K562 (cell line): ENCODE data around the gene SPTLC3. TPM values are rescaled to one million over a fixed set of nuclear protein-coding genes. Genes with fewer than 3 reads are reported as not detected.

Source experiments
- ATAC-seq: fragments of 200-7000 bp; cut with Tn5 transposase; 3 replicates; pipeline ENCODE4 v1.9.1; 2020; ENCODE audit warnings: moderate library complexity
- BruUV-seq: library from RNA; stranded (reverse); fragments of 400-500 nt; replicated peaks from 2 replicates; lab custom pipeline; 2021; lab: Mats Ljungman, UMichigan
- CTCF ChIA-PET: fragments of 300-600 bp; formaldehyde crosslinking; extraction: SDS; loops from one replicate; lab custom pipeline; 2021; ENCODE audit warnings: low intra/inter-chr PET ratio; lab: Yijun Ruan, JAX
- POLR2A ChIA-PET: fragments of 300-600, 350-650 bp; sonication (Branson Sonifier 250); formaldehyde crosslinking; extraction: SDS; loops from one replicate; lab custom pipeline; 2021; ENCODE audit warnings: antibody characterized with exemption, inconsistent platforms; lab: Yijun Ruan, JAX
- DNase-seq, 4 experiments: peaks; one replicate each; pipeline versions ENCODE4 v3.0.0 to v3.0.0-alpha.2; 2011 to 2018; ENCODE audit warnings: low spot score in 3 of 4, mixed read lengths in 3 of 4; ENCODE audit errors: extremely low read depth in 1 of 4
- FAIRE-seq: peaks from 2 replicates; lab custom pipeline; 2011; peaks lifted over from hg19 to GRCh38; lab: Jason Lieb, UNC
- H2AFZ ChIP-seq: 2 replicates; pipeline ENCODE4 v1.6.0; 2011; ENCODE audit warnings: low read depth, low read length, control low read depth, inconsistent platforms
- H3K27ac ChIP-seq: fragments of 200-600 bp; 3 replicates; pipeline ENCODE4 v1.8.0; 2011; ENCODE audit warnings: low read depth, mild to moderate bottlenecking, control low read depth, inconsistent platforms, low read length, moderate library complexity, mixed read lengths; ENCODE audit errors: extremely low read depth
- H3K27me3 ChIP-seq, 2 experiments: fragments of 300-600 bp in 1 of 2; 2 replicates in 1 of 2; 3 replicates in 1 of 2; pipeline versions ENCODE4 v1.6.0 to v1.8.0; 2011; ENCODE audit warnings: inconsistent platforms in 2 of 2, low read length in 2 of 2, mild to moderate bottlenecking in 1 of 2, mixed read lengths in 1 of 2, moderate library complexity in 1 of 2; ENCODE audit not compliant: control insufficient read depth in 2 of 2, insufficient read depth in 2 of 2
- H3K36me3 ChIP-seq: fragments of 300-600 bp; 3 replicates; pipeline ENCODE4 v1.8.0; 2011; ENCODE audit warnings: mild to moderate bottlenecking, low read length, inconsistent platforms; ENCODE audit not compliant: control insufficient read depth, insufficient read depth
- H3K4me1 ChIP-seq, 2 experiments: fragments of 200-600 bp in 1 of 2; replicated peaks in 1 of 2; 2 replicates in 1 of 2; 3 replicates in 1 of 2; pipeline versions ENCODE4 v1.5.1 to v1.8.0; 2011; ENCODE audit warnings: inconsistent platforms in 2 of 2, low read length in 2 of 2, mild to moderate bottlenecking in 1 of 2, mixed read lengths in 1 of 2, moderate library complexity in 1 of 2; ENCODE audit not compliant: control insufficient read depth in 2 of 2, insufficient read depth in 2 of 2
- H3K4me2 ChIP-seq: 2 replicates; pipeline ENCODE4 v1.6.1; 2011; ENCODE audit warnings: low read length, control low read depth, inconsistent platforms, mixed read lengths; ENCODE audit not compliant: insufficient read depth
- H3K4me3 ChIP-seq: fragments of 200-600 bp; sonication (generic), shearing (Covaris generic); 2 replicates; pipeline ENCODE4 v1.5.1; 2016; ENCODE audit warnings: control low read depth, inconsistent platforms
- H3K79me2 ChIP-seq: fragments of 200-600 bp; 3 replicates; pipeline ENCODE4 v1.8.0; 2011; ENCODE audit warnings: low read length, inconsistent platforms; ENCODE audit not compliant: control insufficient read depth, insufficient read depth
- H3K9ac ChIP-seq, 2 experiments: 2 replicates each; pipeline versions ENCODE4 v1.6.0 to v1.6.1; 2011; ENCODE audit warnings: low read depth in 2 of 2, low read length in 2 of 2, control low read depth in 1 of 2, inconsistent platforms in 1 of 2, mild to moderate bottlenecking in 1 of 2, mixed read lengths in 1 of 2; ENCODE audit not compliant: insufficient read depth in 1 of 2
- H3K9me1 ChIP-seq: one replicate; pipeline ENCODE4 v1.6.0; 2011; ENCODE audit warnings: inconsistent platforms, mild to moderate bottlenecking, low read length, moderate library complexity; ENCODE audit not compliant: control insufficient read depth, insufficient read depth
- H3K9me3 ChIP-seq: replicated peaks from 2 replicates; pipeline ENCODE4 v1.5.1; 2011; ENCODE audit warnings: low read depth, low read length, inconsistent platforms; ENCODE audit not compliant: control insufficient read depth, insufficient read depth
- H4K20me1 ChIP-seq: replicated peaks from 2 replicates; pipeline ENCODE4 v1.6.1; 2011; ENCODE audit warnings: low read length, inconsistent platforms, mixed read lengths; ENCODE audit not compliant: control insufficient read depth, insufficient read depth
- DMBX1 ChIP-seq: fragments of 250-450 bp; sonication (Bioruptor Pico); IDR thresholded peaks from 2 replicates; pipeline ENCODE4 v1.8.0; 2022; ENCODE audit warnings: inconsistent platforms, mild to moderate bottlenecking, moderate library complexity, borderline replicate concordance
- ETV5 ChIP-seq: sonication (generic); formaldehyde crosslinking; IDR thresholded peaks from 2 replicates; pipeline ENCODE4 v1.4.0; 2020; ENCODE audit warnings: low read depth, mild to moderate bottlenecking, missing genetic modification reagents
- FOSL1 ChIP-seq: fragments of 200-800 bp; sonication (Bioruptor generic); conservative IDR thresholded peaks from 2 replicates; pipeline ENCODE4 v1.6.1; 2016; ENCODE audit warnings: missing genetic modification characterization, missing compliant biosample characterization
- HEY1 ChIP-seq: fragments of 250-450 bp; sonication (Bioruptor Pico); IDR thresholded peaks from 2 replicates; pipeline ENCODE4 v1.5.0; 2020; ENCODE audit warnings: mild to moderate bottlenecking, moderate library complexity, borderline replicate concordance
- KLF6 ChIP-seq: fragments of 250-450 bp; sonication (Bioruptor Pico); IDR thresholded peaks from 2 replicates; pipeline ENCODE4 v1.4.0; 2020; ENCODE audit warnings: mild to moderate bottlenecking, moderate library complexity, borderline replicate concordance
- MCM3 ChIP-seq: fragments of 450-650 bp; IDR thresholded peaks from 2 replicates; pipeline ENCODE4 v1.6.1; 2016
- MCM5 ChIP-seq: fragments of 450-650 bp; IDR thresholded peaks from 2 replicates; pipeline ENCODE4 v1.6.1; 2016; ENCODE audit warnings: low read depth
- NR4A1 ChIP-seq, 2 experiments: fragments of 250-450 bp in 1 of 2; fragments of 450-650 bp in 1 of 2; sonication (Bioruptor Pico) in 1 of 2; IDR thresholded peaks; 2 replicates each; pipeline versions ENCODE4 v1.4.0 to v1.6.1; 2016 to 2020; ENCODE audit warnings: mild to moderate bottlenecking in 2 of 2, missing compliant biosample characterization in 1 of 2, missing genetic modification characterization in 1 of 2, moderate library complexity in 1 of 2
- SP1 ChIP-seq: sonication (generic); formaldehyde crosslinking; IDR thresholded peaks from 2 replicates; pipeline ENCODE4 v1.8.1; 2022; ENCODE audit warnings: mild to moderate bottlenecking, missing genetic modification reagents
- STAT5A ChIP-seq: IDR thresholded peaks from 2 replicates; pipeline ENCODE4 v1.6.1; 2012; ENCODE audit warnings: low read length, inconsistent platforms, borderline replicate concordance
- WGBS: fragments of 100-300 bp; shearing (Covaris generic); methylation state at CpG from one replicate; pipeline ENCODE4 v1.1.6; 2016; ENCODE audit warnings: low coverage, mixed read lengths; ENCODE audit not compliant: insufficient coverage; ENCODE audit errors: missing lambda C conversion rate; 5-methylcytosine and 5-hydroxymethylcytosine counted together
- in situ Hi-C: fragments of 300-500 bp; cut with MboI; formaldehyde crosslinking; loops from 4 replicates; pipeline ENCODE4 v1.15.0; 2018; ENCODE audit warnings: inconsistent platforms, mixed read lengths
- intact Hi-C: fragments of 100-400 bp; cut with micrococcal nuclease; formaldehyde crosslinking; loops from 2 replicates; pipeline ENCODE4 v1.14.2; 2022
- polyA plus RNA-seq, 8 experiments: library from polyadenylated mRNA; depleted of rRNA in 4 of 8; stranded (reverse) in 5 of 8; unstranded in 3 of 8; fragments of >200 nt; fragmentation: Nextera tagmentation in 2 of 8; fragmentation: Illumina TruSeq in 1 of 8; extraction: Ambion mirVana in 2 of 8; extraction: Trizol in 1 of 8; gene quantifications; 2 replicates each; pipeline versions ENCODE4 v1.2.1 to v1.2.3, GENCODE V29; 2011 to 2014; ENCODE audit warnings: inconsistent platforms in 1 of 8, missing spikeins in 1 of 8
- total RNA-seq, 7 experiments: library from RNA; depleted of rRNA in 6 of 7; stranded (reverse); fragments of >200 nt in 6 of 7; fragmentation: Illumina TruSeq in 2 of 7; extraction: Trizol in 2 of 7; gene quantifications; 2 replicates each; pipeline versions ENCODE4 v1.2.1 to v1.2.3, GENCODE V29; 2011 to 2021; ENCODE audit warnings: low replicate concordance in 1 of 7
- TF ChIP-seq, protein P1 (sequence below): sonication (generic); formaldehyde crosslinking; IDR thresholded peaks from 2 replicates; pipeline ENCODE4 v1.9.0; 2022; ENCODE audit warnings: mild to moderate bottlenecking, missing genetic modification reagents
- TF ChIP-seq, protein P2 (sequence below): fragments of 450-650 bp; IDR thresholded peaks from 2 replicates; pipeline ENCODE4 v1.6.1; 2016; ENCODE audit warnings: antibody characterized with exemption
- TF ChIP-seq, protein P3 (sequence below): sonication (generic); formaldehyde crosslinking; IDR thresholded peaks from 2 replicates; pipeline ENCODE4 v1.8.1; 2023; ENCODE audit warnings: missing genetic modification reagents, mild to moderate bottlenecking, borderline replicate concordance
- TF ChIP-seq, protein P4 (sequence below): fragments of 250-450 bp; sonication (Bioruptor Pico); IDR thresholded peaks from 2 replicates; pipeline ENCODE4 v1.5.0; 2021

SPTLC3 gene
- total and polyA plus RNA-seq, 9 of the 15 experiments (the other 6 are each of a cell fraction or from before 2014, with no cell fraction given) = not detected

DNA sequence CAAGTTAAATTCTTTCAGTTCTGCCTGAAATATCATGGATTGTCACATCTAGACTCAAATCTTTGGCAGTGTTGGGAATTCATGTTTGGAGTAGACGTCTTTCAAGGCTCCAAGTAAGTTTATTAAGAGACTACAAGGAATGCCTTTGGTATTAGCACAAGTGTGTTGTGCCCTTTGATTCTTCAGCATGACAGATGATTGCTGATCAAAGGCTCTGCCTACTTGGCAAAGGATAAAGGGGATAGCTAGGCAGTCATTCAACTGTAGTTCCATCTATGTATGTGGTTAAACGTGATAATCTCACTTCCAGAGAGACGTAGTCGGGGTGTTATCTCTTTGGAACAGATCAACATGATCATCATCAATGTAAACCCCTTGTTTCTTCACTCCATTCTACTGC, 86.2 kb downstream of the SPTLC3 start (continued):
- TF ChIP-seq SP1 (CRISPR knock-in tag) = no peak
- TF ChIP-seq, protein P1, sequence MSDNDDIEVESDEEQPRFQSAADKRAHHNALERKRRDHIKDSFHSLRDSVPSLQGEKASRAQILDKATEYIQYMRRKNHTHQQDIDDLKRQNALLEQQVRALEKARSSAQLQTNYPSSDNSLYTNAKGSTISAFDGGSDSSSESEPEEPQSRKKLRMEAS (CRISPR knock-in tag) = no peak

DNA sequence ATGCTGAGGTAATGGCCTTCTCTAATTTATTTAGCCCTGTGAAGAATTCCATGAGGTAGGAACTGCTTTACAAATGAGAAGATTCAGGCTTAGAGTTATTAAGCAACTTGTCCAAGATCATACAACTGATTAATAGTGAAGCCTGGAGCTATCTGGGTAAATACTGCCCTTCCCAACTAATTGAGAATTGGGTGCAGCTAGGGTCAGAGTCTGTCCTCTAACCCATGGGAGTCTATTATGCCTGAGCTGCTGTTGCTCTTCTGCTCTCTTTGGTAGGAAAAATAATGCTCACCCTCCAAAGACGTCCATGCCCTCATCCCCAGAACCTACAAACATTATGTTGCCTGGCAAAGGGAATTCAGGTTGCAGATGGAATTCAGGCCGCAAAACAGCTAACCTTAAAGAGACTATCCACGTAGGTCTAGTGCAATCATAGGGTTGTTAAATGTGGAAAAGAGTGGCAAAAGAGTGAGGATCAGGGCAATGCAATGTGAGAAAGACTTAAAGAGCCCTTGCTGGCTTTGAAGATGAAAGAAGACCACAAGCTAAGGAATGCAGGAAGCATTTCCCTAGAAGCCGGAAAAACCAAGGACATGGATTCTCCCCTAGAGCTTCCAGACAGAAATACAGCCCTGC, 90.1 kb downstream of the SPTLC3 start:
- Histone ChIP-seq H3K27ac (no peak overlapping the region), H4K20me1 (no peaks in the 10 kb centered on the region), H3K9ac (no peak overlapping the region), H3K9me3 (no peaks in the 10 kb centered on the region), H3K79me2 (no peaks in the 10 kb centered on the region), H3K9me1 (no peaks in the 10 kb centered on the region), H3K4me1 (no peaks in the 10 kb centered on the region), H2AFZ (no peak overlapping the region), H3K4me2 (no peak overlapping the region), H3K36me3 (no peaks in the 10 kb centered on the region), H3K4me3 (no peak overlapping the region), H3K27me3 (no peaks in the 10 kb centered on the region)
- ChIA-PET CTCF (no interaction called here), POLR2A (no interaction called here)
- intact Hi-C loops = no loop called here
- no peak for DNase-seq
- FAIRE-seq = no peak
- no peak for ATAC-seq
- in situ Hi-C loops = no loop called here
- no TSS peak for BruUV-seq
- WGBS = 0% methylated on average over 4 of the region's 4 CpGs
- TF ChIP-seq KLF6 (no peak), MCM5 (no peak), NR4A1 (CRISPR knock-in tag; IDR thresholded peaks at IDR 0.05) (no peak), NR4A1 (tag; IDR thresholded peaks at IDR 0.05) (no peak), MCM3 (no peak), HEY1 (CRISPR knock-in tag) (no peak), DMBX1 (CRISPR knock-in tag) (no peak), STAT5A (no peak), FOSL1 (tag) (no peak), ETV5 (CRISPR knock-in tag) (no peak)
- TF ChIP-seq, protein P2, sequence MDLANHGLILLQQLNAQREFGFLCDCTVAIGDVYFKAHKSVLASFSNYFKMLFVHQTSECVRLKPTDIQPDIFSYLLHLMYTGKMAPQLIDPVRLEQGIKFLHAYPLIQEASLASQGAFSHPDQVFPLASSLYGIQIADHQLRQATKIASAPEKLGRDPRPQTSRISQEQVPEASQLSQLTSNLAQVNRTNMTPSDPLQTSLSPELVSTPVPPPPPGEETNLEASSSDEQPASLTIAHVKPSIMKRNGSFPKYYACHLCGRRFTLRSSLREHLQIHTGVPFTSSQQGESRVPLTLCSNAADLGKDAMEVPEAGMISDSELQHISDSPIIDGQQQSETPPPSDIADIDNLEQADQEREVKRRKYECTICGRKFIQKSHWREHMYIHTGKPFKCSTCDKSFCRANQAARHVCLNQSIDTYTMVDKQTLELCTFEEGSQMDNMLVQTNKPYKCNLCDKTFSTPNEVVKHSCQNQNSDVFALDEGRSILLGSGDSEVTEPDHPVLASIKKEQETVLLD = no peak
- TF ChIP-seq, protein P3, sequence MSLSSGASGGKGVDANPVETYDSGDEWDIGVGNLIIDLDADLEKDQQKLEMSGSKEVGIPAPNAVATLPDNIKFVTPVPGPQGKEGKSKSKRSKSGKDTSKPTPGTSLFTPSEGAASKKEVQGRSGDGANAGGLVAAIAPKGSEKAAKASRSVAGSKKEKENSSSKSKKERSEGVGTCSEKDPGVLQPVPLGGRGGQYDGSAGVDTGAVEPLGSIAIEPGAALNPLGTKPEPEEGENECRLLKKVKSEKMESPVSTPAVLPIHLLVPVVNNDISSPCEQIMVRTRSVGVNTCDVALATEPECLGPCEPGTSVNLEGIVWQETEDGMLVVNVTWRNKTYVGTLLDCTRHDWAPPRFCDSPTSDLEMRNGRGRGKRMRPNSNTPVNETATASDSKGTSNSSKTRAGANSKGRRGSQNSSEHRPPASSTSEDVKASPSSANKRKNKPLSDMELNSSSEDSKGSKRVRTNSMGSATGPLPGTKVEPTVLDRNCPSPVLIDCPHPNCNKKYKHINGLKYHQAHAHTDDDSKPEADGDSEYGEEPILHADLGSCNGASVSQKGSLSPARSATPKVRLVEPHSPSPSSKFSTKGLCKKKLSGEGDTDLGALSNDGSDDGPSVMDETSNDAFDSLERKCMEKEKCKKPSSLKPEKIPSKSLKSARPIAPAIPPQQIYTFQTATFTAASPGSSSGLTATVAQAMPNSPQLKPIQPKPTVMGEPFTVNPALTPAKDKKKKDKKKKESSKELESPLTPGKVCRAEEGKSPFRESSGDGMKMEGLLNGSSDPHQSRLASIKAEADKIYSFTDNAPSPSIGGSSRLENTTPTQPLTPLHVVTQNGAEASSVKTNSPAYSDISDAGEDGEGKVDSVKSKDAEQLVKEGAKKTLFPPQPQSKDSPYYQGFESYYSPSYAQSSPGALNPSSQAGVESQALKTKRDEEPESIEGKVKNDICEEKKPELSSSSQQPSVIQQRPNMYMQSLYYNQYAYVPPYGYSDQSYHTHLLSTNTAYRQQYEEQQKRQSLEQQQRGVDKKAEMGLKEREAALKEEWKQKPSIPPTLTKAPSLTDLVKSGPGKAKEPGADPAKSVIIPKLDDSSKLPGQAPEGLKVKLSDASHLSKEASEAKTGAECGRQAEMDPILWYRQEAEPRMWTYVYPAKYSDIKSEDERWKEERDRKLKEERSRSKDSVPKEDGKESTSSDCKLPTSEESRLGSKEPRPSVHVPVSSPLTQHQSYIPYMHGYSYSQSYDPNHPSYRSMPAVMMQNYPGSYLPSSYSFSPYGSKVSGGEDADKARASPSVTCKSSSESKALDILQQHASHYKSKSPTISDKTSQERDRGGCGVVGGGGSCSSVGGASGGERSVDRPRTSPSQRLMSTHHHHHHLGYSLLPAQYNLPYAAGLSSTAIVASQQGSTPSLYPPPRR = no peak
- TF ChIP-seq, protein P4, sequence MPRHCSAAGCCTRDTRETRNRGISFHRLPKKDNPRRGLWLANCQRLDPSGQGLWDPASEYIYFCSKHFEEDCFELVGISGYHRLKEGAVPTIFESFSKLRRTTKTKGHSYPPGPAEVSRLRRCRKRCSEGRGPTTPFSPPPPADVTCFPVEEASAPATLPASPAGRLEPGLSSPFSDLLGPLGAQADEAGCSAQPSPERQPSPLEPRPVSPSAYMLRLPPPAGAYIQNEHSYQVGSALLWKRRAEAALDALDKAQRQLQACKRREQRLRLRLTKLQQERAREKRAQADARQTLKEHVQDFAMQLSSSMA (CRISPR knock-in tag) = no peak
